Measurements from ENCODE around the gene HILPDA.
"Not testable (repeated sequence)": the region's sequence is repeated elsewhere in the genome, so short reads cannot be mapped to it uniquely, and the experiment has no call there.

- not testable (repeated sequence) for TF ChIP-seq POLR2A (IDR thresholded peaks at IDR 0.05); CTCF (IDR thresholded peaks at IDR 0.05 in 4 of 5, conservative IDR thresholded peaks at IDR 0.05 in 1 of 5)
These were observed 23.4 kb downstream of the HILPDA start for GRCh38 chr7:128479082-128479481.
